Loucy (cell line): ENCODE measurements around the gene COL6A2.

Experiments used
- H2AFZ ChIP-seq: fragments of 200-600 bp; sonication (generic); 2 replicates; pipeline ENCODE4 v1.6.0; 2016; ENCODE audit warnings: antibody characterized with exemption, mild to moderate bottlenecking, low read length, moderate library complexity
- H3F3A ChIP-seq: fragments of 200-600 bp; 2 replicates; pipeline ENCODE4 v1.6.0; 2016; ENCODE audit warnings: antibody characterized with exemption, low read depth, mild to moderate bottlenecking
- H3K27me3 ChIP-seq: fragments of 200-600 bp; sonication (generic); 2 replicates; pipeline ENCODE4 v1.6.1; 2014; ENCODE audit warnings: low read length, mild to moderate bottlenecking; ENCODE audit not compliant: insufficient read depth, poor library complexity, severe bottlenecking
- H3K36me3 ChIP-seq: fragments of 200-600 bp; sonication (generic); 2 replicates; pipeline ENCODE4 v1.6.1; 2016; ENCODE audit warnings: low read length; ENCODE audit not compliant: insufficient read depth
- H3K4me1 ChIP-seq: fragments of 200-600 bp; sonication (generic); 2 replicates; pipeline ENCODE4 v1.5.1; 2014; ENCODE audit warnings: low read length, mild to moderate bottlenecking; ENCODE audit not compliant: insufficient read depth, poor library complexity, severe bottlenecking
- H3K4me2 ChIP-seq: fragments of 200-600 bp; sonication (generic); 2 replicates; pipeline ENCODE4 v1.6.0; 2014; ENCODE audit warnings: antibody characterized with exemption, low read length, low read depth, mild to moderate bottlenecking; ENCODE audit not compliant: poor library complexity, severe bottlenecking
- H3K4me3 ChIP-seq: fragments of 200-600 bp; sonication (generic); 2 replicates; pipeline ENCODE4 v1.5.1; 2014; ENCODE audit warnings: low read length, mild to moderate bottlenecking, mixed read lengths; ENCODE audit not compliant: poor library complexity, severe bottlenecking
- H3K79me2 ChIP-seq: fragments of 200-600 bp; sonication (generic); 2 replicates; pipeline ENCODE4 v1.6.1; 2014; ENCODE audit warnings: low read length; ENCODE audit not compliant: insufficient read depth
- H3K9ac ChIP-seq: fragments of 200-600 bp; sonication (generic); 2 replicates; pipeline ENCODE4 v1.6.0; 2014; ENCODE audit warnings: mild to moderate bottlenecking, low read depth, low read length, moderate library complexity; ENCODE audit not compliant: poor library complexity, severe bottlenecking
- H3K9me2 ChIP-seq: fragments of 200-600 bp; sonication (generic); replicated peaks from 2 replicates; pipeline ENCODE4 v1.6.1; 2016; ENCODE audit warnings: low read depth, low read length, mixed read lengths
- H3K9me3 ChIP-seq: fragments of 200-600 bp; sonication (generic); 2 replicates; pipeline ENCODE4 v1.6.1; 2014; ENCODE audit warnings: mild to moderate bottlenecking, antibody characterized with exemption, low read length, low read depth; ENCODE audit not compliant: insufficient read depth
- H4K20me1 ChIP-seq: fragments of 200-600 bp; sonication (generic); 2 replicates; pipeline ENCODE4 v1.6.0; 2014; ENCODE audit warnings: antibody characterized with exemption, low read length, mild to moderate bottlenecking; ENCODE audit not compliant: insufficient read depth, poor library complexity, severe bottlenecking
- CTCF ChIP-seq: fragments of 200-600 bp; sonication (generic); conservative IDR thresholded peaks from 2 replicates; pipeline ENCODE4 v1.5.1; 2014; ENCODE audit warnings: mild to moderate bottlenecking, antibody characterized with exemption, low read length
- EZH2phosphoT487 ChIP-seq: fragments of 200-600 bp; IDR thresholded peaks from 2 replicates; pipeline ENCODE4 v1.6.1; 2018; ENCODE audit warnings: antibody characterized with exemption, mild to moderate bottlenecking, moderate library complexity, borderline replicate concordance

Gene COL6A2

DNA sequence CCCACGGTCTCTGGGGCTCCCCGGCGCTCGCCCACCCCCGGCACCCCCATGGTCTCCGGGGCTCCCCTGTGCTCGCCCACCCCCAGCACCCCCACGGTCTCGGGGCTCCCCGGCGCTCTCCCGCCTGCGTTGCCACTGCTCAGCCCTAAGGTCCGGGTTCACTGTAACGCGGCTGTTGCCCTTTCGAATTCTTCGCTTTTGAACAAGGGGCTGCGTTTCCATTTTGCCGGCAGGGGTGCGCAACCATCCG is 62.7 kb downstream of the COL6A2 start:
- TF ChIP-seq EZH2phosphoT487 (no peak), CTCF (no peak)
- H4K20me1 ChIP-seq, result no peaks in the 10 kb centered on the region
- no peak overlapping the region for H3K4me2 ChIP-seq
- H3K27me3 ChIP-seq, result no peaks in the 10 kb centered on the region
- no peaks in the 10 kb centered on the region for H3K36me3 ChIP-seq
- no peaks in the 10 kb centered on the region for H3K9me2 ChIP-seq
- H2AFZ ChIP-seq, result no peak overlapping the region
- H3K79me2 ChIP-seq, result no peaks in the 10 kb centered on the region
- H3K4me3 ChIP-seq, result no peak overlapping the region
- H3F3A ChIP-seq, result no peaks in the 10 kb centered on the region
- H3K9ac ChIP-seq, result no peak overlapping the region
- H3K4me1 ChIP-seq, result no peaks in the 10 kb centered on the region
- no peaks in the 10 kb centered on the region for H3K9me3 ChIP-seq

DNA sequence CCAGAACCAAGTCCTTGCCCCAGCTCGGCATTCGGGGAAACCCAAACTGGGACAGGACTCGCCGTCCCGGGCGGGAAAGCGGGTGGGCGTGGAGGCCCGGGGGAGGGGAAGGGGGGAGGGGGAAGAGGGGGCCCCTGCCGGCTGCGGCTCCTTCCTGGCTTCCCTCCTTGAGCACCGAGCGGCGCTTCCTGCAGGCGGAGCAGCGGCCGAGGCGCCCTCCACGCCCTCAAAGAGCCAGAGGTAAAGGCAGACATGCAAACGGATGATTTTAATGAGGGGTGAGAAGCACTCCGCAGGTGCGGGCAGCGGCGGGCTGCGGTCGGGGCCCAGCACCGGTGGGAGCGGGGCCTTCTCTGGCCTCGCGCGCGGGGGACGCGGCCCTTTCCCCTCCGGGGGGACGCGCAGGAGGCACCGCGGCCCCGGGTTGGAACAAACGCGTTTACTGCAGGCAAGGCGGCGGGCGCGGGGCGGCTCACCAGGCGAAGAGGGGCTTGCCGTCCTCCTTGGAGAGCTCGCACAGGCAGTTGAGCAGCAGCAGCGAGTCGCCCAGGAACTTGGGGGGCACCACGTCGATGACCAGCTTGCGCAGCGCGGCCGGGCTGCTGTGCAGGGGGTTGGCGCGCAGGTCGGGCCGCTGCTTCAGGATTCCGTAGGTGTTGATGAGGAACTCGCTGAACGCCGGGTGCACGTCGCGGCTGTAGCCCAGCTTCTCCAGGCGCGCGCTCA is 63.2 kb downstream of the COL6A2 start:
- no peak overlapping the region for H2AFZ ChIP-seq
- no peaks in the 10 kb centered on the region for H3K9me3 ChIP-seq
- no peak overlapping the region for H3K4me2 ChIP-seq
- H3K4me1 ChIP-seq, result no peaks in the 10 kb centered on the region
- H3K9me2 ChIP-seq, result no peaks in the 10 kb centered on the region
- no peaks in the 10 kb centered on the region for H4K20me1 ChIP-seq
- no peaks in the 10 kb centered on the region for H3K36me3 ChIP-seq
- no peak overlapping the region for H3K4me3 ChIP-seq
- H3K27me3 ChIP-seq, result no peaks in the 10 kb centered on the region
- no peaks in the 10 kb centered on the region for H3F3A ChIP-seq
- no peak overlapping the region for H3K9ac ChIP-seq
- no peaks in the 10 kb centered on the region for H3K79me2 ChIP-seq
- TF ChIP-seq EZH2phosphoT487 (no peak), CTCF (no peak)

DNA sequence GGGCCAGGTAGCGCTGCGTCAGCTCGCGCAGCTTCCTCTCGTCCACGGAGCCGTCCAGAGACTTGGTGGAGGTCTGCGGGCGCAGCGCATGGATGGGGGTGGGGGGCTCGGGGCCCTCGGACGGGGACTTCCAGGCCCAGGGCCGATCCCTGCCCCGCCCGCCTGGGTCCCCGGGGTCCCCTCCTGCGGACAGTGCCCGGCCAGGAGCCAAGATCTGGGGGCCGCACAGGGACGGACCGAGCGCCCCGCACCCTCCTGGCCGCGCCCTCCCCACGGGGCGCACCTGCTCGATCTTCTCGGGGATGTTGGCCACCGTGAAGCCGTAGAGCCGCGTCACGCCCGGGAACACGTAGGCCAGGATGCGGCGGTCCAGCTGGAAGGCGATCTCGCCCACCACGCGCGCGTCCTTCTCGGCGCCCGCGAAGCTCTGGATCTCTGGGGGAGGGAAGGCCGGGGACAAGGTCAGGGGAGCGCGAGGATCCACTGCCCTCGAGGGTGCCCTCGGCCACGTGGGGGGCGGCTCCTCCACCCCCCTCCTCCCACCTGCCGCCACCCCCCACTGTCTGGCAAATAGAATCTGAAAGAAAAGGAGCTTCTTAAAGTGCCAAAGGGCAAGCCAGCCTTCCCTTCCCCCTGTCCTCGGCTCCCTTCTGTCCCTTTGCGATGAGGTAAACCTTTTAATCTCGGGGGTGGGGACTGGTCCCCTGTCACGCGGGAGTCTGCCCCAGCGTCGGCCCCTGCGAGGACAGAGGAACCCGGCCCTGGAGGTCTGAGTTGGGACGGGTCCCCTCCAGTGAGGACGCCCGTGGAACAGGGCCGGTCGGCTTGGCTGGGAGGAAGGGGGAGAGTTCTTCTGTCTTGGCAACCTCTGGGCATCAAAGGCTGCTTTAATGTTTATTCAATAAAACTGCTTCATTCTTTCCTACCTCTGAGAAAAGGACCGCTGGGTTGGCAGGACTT is 64.0 kb downstream of the COL6A2 start:
- Histone ChIP-seq H3F3A (no peaks in the 10 kb centered on the region), H3K4me3 (no peak overlapping the region), H3K79me2 (no peaks in the 10 kb centered on the region), H3K4me1 (no peaks in the 10 kb centered on the region), H3K36me3 (no peaks in the 10 kb centered on the region), H3K4me2 (no peak overlapping the region), H3K9me2 (no peaks in the 10 kb centered on the region), H4K20me1 (no peaks in the 10 kb centered on the region), H2AFZ (no peak overlapping the region), H3K9ac (no peak overlapping the region), H3K27me3 (no peaks in the 10 kb centered on the region), H3K9me3 (no peaks in the 10 kb centered on the region)
- TF ChIP-seq CTCF (no peak), EZH2phosphoT487 (no peak)
